K562 (cell line): ENCODE results near the gene PRDM12. TPM values are rescaled to one million over a fixed set of nuclear protein-coding genes. Genes with fewer than 3 reads are reported as not detected.
A peak's percentile ranks its signal among the peaks of the same experiment; 100 is the strongest.

Experiments
- ATAC-seq: fragments of 200-7000 bp; cut with Tn5 transposase; 3 replicates; pipeline ENCODE4 v1.9.1; 2020; ENCODE audit warnings: moderate library complexity
- BruUV-seq: library from RNA; stranded (reverse); fragments of 400-500 nt; replicated peaks from 2 replicates; lab custom pipeline; 2021; lab: Mats Ljungman, UMichigan
- CTCF ChIA-PET: fragments of 300-600 bp; formaldehyde crosslinking; extraction: SDS; loops from one replicate; lab custom pipeline; 2021; ENCODE audit warnings: low intra/inter-chr PET ratio; lab: Yijun Ruan, JAX
- POLR2A ChIA-PET: fragments of 300-600, 350-650 bp; sonication (Branson Sonifier 250); formaldehyde crosslinking; extraction: SDS; loops from one replicate; lab custom pipeline; 2021; ENCODE audit warnings: antibody characterized with exemption, inconsistent platforms; lab: Yijun Ruan, JAX
- DNase-seq, 4 experiments: peaks; one replicate each; pipeline versions ENCODE4 v3.0.0 to v3.0.0-alpha.2; 2011 to 2018; ENCODE audit warnings: low spot score in 3 of 4, mixed read lengths in 3 of 4; ENCODE audit errors: extremely low read depth in 1 of 4
- FAIRE-seq: peaks from 2 replicates; lab custom pipeline; 2011; peaks lifted over from hg19 to GRCh38; lab: Jason Lieb, UNC
- H2AFZ ChIP-seq: 2 replicates; pipeline ENCODE4 v1.6.0; 2011; ENCODE audit warnings: low read depth, low read length, control low read depth, inconsistent platforms
- H3K27ac ChIP-seq: fragments of 200-600 bp; 3 replicates; pipeline ENCODE4 v1.8.0; 2011; ENCODE audit warnings: low read depth, mild to moderate bottlenecking, control low read depth, inconsistent platforms, low read length, moderate library complexity, mixed read lengths; ENCODE audit errors: extremely low read depth
- H3K27me3 ChIP-seq, 2 experiments: fragments of 300-600 bp in 1 of 2; 2 replicates in 1 of 2; 3 replicates in 1 of 2; pipeline versions ENCODE4 v1.6.0 to v1.8.0; 2011; ENCODE audit warnings: inconsistent platforms in 2 of 2, low read length in 2 of 2, mild to moderate bottlenecking in 1 of 2, mixed read lengths in 1 of 2, moderate library complexity in 1 of 2; ENCODE audit not compliant: control insufficient read depth in 2 of 2, insufficient read depth in 2 of 2
- H3K36me3 ChIP-seq: fragments of 300-600 bp; 3 replicates; pipeline ENCODE4 v1.8.0; 2011; ENCODE audit warnings: mild to moderate bottlenecking, low read length, inconsistent platforms; ENCODE audit not compliant: control insufficient read depth, insufficient read depth
- H3K4me1 ChIP-seq, 2 experiments: fragments of 200-600 bp in 1 of 2; replicated peaks in 1 of 2; 2 replicates in 1 of 2; 3 replicates in 1 of 2; pipeline versions ENCODE4 v1.5.1 to v1.8.0; 2011; ENCODE audit warnings: inconsistent platforms in 2 of 2, low read length in 2 of 2, mild to moderate bottlenecking in 1 of 2, mixed read lengths in 1 of 2, moderate library complexity in 1 of 2; ENCODE audit not compliant: control insufficient read depth in 2 of 2, insufficient read depth in 2 of 2
- H3K4me2 ChIP-seq: 2 replicates; pipeline ENCODE4 v1.6.1; 2011; ENCODE audit warnings: low read length, control low read depth, inconsistent platforms, mixed read lengths; ENCODE audit not compliant: insufficient read depth
- H3K4me3 ChIP-seq: fragments of 200-600 bp; sonication (generic), shearing (Covaris generic); 2 replicates; pipeline ENCODE4 v1.5.1; 2016; ENCODE audit warnings: control low read depth, inconsistent platforms
- H3K79me2 ChIP-seq: fragments of 200-600 bp; 3 replicates; pipeline ENCODE4 v1.8.0; 2011; ENCODE audit warnings: low read length, inconsistent platforms; ENCODE audit not compliant: control insufficient read depth, insufficient read depth
- H3K9ac ChIP-seq, 2 experiments: 2 replicates each; pipeline versions ENCODE4 v1.6.0 to v1.6.1; 2011; ENCODE audit warnings: low read depth in 2 of 2, low read length in 2 of 2, control low read depth in 1 of 2, inconsistent platforms in 1 of 2, mild to moderate bottlenecking in 1 of 2, mixed read lengths in 1 of 2; ENCODE audit not compliant: insufficient read depth in 1 of 2
- H3K9me1 ChIP-seq: one replicate; pipeline ENCODE4 v1.6.0; 2011; ENCODE audit warnings: inconsistent platforms, mild to moderate bottlenecking, low read length, moderate library complexity; ENCODE audit not compliant: control insufficient read depth, insufficient read depth
- H3K9me3 ChIP-seq: replicated peaks from 2 replicates; pipeline ENCODE4 v1.5.1; 2011; ENCODE audit warnings: low read depth, low read length, inconsistent platforms; ENCODE audit not compliant: control insufficient read depth, insufficient read depth
- H4K20me1 ChIP-seq: replicated peaks from 2 replicates; pipeline ENCODE4 v1.6.1; 2011; ENCODE audit warnings: low read length, inconsistent platforms, mixed read lengths; ENCODE audit not compliant: control insufficient read depth, insufficient read depth
- BRF2 ChIP-seq: IDR thresholded peaks from 3 replicates; pipeline ENCODE4 v1.6.1; 2011; ENCODE audit warnings: borderline replicate concordance, mild to moderate bottlenecking; ENCODE audit not compliant: insufficient read length, insufficient read depth
- HNRNPLL ChIP-seq: fragments of 200-400 bp; formaldehyde crosslinking; IDR thresholded peaks from 2 replicates; pipeline ENCODE4 v1.6.1; 2017; ENCODE audit warnings: low read length, low read depth, mild to moderate bottlenecking; ENCODE audit not compliant: poor library complexity, severe bottlenecking
- MEIS2 ChIP-seq: fragments of 450-650 bp; IDR thresholded peaks from 2 replicates; pipeline ENCODE4 v1.6.1; 2014; ENCODE audit warnings: mild to moderate bottlenecking; ENCODE audit not compliant: partially characterized antibody
- PBX2 ChIP-seq, 2 experiments: IDR thresholded peaks in 1 of 2; conservative IDR thresholded peaks in 1 of 2; 2 replicates each; pipeline ENCODE4 v1.6.1; 2016; ENCODE audit warnings: low read depth in 2 of 2, mild to moderate bottlenecking in 1 of 2, missing compliant biosample characterization in 1 of 2, missing genetic modification characterization in 1 of 2, moderate library complexity in 1 of 2
- POLR2G ChIP-seq: fragments of 200-400 bp; formaldehyde crosslinking; IDR thresholded peaks from 2 replicates; pipeline ENCODE4 v1.6.1; 2017; ENCODE audit warnings: low read depth, mild to moderate bottlenecking, antibody characterized with exemption, low read length, moderate library complexity
- ZFP1 ChIP-seq: fragments of 450-650 bp; formaldehyde crosslinking; IDR thresholded peaks from 2 replicates; pipeline ENCODE4 v1.4.0; 2020; ENCODE audit warnings: mild to moderate bottlenecking, mixed read lengths
- ZNF316 ChIP-seq: fragments of 450-650 bp; IDR thresholded peaks from 2 replicates; pipeline ENCODE4 v1.6.1; 2016
- WGBS: fragments of 100-300 bp; shearing (Covaris generic); methylation state at CpG from one replicate; pipeline ENCODE4 v1.1.6; 2016; ENCODE audit warnings: low coverage, mixed read lengths; ENCODE audit not compliant: insufficient coverage; ENCODE audit errors: missing lambda C conversion rate; 5-methylcytosine and 5-hydroxymethylcytosine counted together
- in situ Hi-C: fragments of 300-500 bp; cut with MboI; formaldehyde crosslinking; loops from 4 replicates; pipeline ENCODE4 v1.15.0; 2018; ENCODE audit warnings: inconsistent platforms, mixed read lengths
- intact Hi-C: fragments of 100-400 bp; cut with micrococcal nuclease; formaldehyde crosslinking; loops from 2 replicates; pipeline ENCODE4 v1.14.2; 2022
- polyA plus RNA-seq, 8 experiments: library from polyadenylated mRNA; depleted of rRNA in 4 of 8; stranded (reverse) in 5 of 8; unstranded in 3 of 8; fragments of >200 nt; fragmentation: Nextera tagmentation in 2 of 8; fragmentation: Illumina TruSeq in 1 of 8; extraction: Ambion mirVana in 2 of 8; extraction: Trizol in 1 of 8; gene quantifications; 2 replicates each; pipeline versions ENCODE4 v1.2.1 to v1.2.3, GENCODE V29; 2011 to 2014; ENCODE audit warnings: inconsistent platforms in 1 of 8, missing spikeins in 1 of 8
- total RNA-seq, 7 experiments: library from RNA; depleted of rRNA in 6 of 7; stranded (reverse); fragments of >200 nt in 6 of 7; fragmentation: Illumina TruSeq in 2 of 7; extraction: Trizol in 2 of 7; gene quantifications; 2 replicates each; pipeline versions ENCODE4 v1.2.1 to v1.2.3, GENCODE V29; 2011 to 2021; ENCODE audit warnings: low replicate concordance in 1 of 7

PRDM12 gene
- total and polyA plus RNA-seq, 9 of the 15 experiments (the other 6 are each of a cell fraction or from before 2014, with no cell fraction given) = 0.04 to 0.22 (median 0.07) TPM; not detected in 3

- H4K20me1 ChIP-seq = peaks cover 9% of the 10 kb centered on the region
- WGBS = 88% methylated on average over 16 of the region's 23 CpGs
- no peak overlapping the region for H3K4me3 ChIP-seq
- no peaks in the 10 kb centered on the region for H3K79me2 ChIP-seq
- in situ Hi-C loops = no loop called here
- H3K4me1 ChIP-seq = no peaks in the 10 kb centered on the region
- BruUV-seq = no TSS peak
- H3K27me3 ChIP-seq = no peaks in the 10 kb centered on the region
- no peak overlapping the region for H3K9ac ChIP-seq
- POLR2A ChIA-PET = interaction anchor here (0.7 kb wide), 1 partner anchor 414 kb away, joined by 3 read pairs; no protein-coding TSS in a partner anchor
- FAIRE-seq (no peak), ATAC-seq (no peak), DNase-seq (no peak)
- no peaks in the 10 kb centered on the region for H3K9me3 ChIP-seq
- H3K9me1 ChIP-seq = no peaks in the 10 kb centered on the region
- no peak overlapping the region for H2AFZ ChIP-seq
- no peak for TF ChIP-seq ZFP1 (CRISPR knock-in tag)
- no peak for TF ChIP-seq PBX2 (CRISPR knock-in tag; IDR thresholded peaks at IDR 0.05; ENCODE audit: low read depth)
- 0 out of 2 replicates have a peak, but pooled peaks have one; percentile 20 for TF ChIP-seq PBX2 (tag; conservative IDR thresholded peaks at IDR 0.05; ENCODE audit: low read depth)
- peak; percentile 42 for TF ChIP-seq HNRNPLL
- peak; percentile 49 for TF ChIP-seq MEIS2
- TF ChIP-seq POLR2G = 0 out of 2 replicates have a peak, but pooled peaks have one; percentile 18
- no peak for TF ChIP-seq ZNF316
- TF ChIP-seq BRF2 = no peak
- H3K27ac ChIP-seq = no peak overlapping the region
- H3K4me2 ChIP-seq = no peak overlapping the region
- intact Hi-C loops = no loop called here
- peaks cover 92% of the 10 kb centered on the region; the same call in 2 of the 3 replicates for H3K36me3 ChIP-seq
- CTCF ChIA-PET = no interaction called here
Observed at GRCh38 chr9:130627896-130628792, 36.2 kb upstream of the PRDM12 start.
